Measurements from ENCODE around the gene DVL1.

Gene DVL1

DNA sequence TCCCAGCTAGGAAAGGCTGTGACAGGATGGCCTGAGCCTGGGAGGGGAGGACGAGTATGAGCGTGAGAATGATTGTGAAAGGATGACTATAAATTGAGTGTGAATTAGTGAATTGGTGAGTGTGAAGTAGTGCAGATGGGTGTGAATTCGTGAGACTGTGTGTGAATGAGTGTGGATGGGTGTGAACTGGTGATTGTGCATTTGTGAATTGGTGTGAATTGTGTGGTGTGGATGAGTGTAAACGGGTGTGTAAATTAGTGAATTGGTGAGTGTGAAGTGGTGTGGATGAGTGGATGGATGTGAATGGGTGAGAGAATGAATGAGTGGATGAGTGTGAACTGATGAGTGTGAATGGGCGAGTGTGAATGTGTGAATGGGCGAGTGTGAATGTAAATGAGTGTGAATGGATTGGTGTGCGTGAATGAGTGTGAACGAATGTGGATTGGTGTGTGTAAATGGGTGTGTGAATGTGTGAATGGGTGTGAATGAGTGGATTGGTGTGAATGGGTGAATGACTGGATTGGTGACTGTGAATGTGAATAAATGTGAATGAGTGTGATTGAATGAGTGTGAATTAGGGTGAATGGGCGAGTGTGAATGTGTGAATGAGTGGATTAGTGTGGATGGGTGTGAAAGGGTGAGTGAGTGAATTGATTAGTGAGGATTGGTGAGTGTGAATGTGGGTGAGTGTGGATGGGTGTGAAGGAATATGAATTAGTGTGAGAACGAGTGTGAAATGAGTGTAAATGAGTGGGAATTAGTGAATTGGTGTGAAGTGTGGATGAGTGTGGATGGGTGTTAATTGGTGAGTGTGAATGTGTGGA is 16.9 kb upstream of the DVL1 start:
- Histone ChIP-seq H3K27ac (ENCODE audit: low read depth, low read length) (no peak overlapping the region), H3K4me1 (ENCODE audit: control insufficient read depth in 5 of 5, insufficient read depth in 5 of 5, low read length in 5 of 5) (peaks cover 0 to 13% (median 12%) of the 10 kb centered on the region in 5 donors), H3K36me3 (ENCODE audit: control insufficient read depth in 5 of 5, insufficient read depth in 5 of 5, low read length in 5 of 5) (no peaks in the 10 kb centered on the region)

DNA sequence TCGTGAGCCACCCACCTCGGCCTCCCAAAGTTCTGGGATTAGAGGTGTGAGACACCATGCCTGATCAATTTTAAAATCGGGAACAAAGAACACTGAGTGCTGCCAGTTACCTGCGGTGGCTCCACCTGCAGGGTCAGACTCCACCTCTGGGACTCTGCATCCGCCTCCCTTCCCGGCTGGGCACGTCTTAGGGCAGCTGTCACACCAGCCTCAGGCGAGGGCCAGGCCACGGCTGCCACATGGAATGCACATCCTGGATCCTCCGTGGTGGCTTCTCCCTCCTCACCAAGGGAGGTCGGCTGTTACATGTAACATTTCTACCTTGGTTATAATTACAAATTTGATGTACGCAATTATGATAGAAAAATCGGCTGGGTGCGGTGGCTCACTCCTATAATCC is 15.0 kb upstream of the DVL1 start:
- no peaks in the 10 kb centered on the region for H3K36me3 ChIP-seq (ENCODE audit: control insufficient read depth in 5 of 5, insufficient read depth in 5 of 5, low read length in 5 of 5)
- no peak overlapping the region for H3K9ac ChIP-seq (ENCODE audit: low read length in 5 of 5)
- no peak overlapping the region for H3K27ac ChIP-seq (ENCODE audit: low read depth, low read length)
- H3K9me3 ChIP-seq (ENCODE audit: control insufficient read depth in 5 of 5, low read length in 5 of 5): peaks cover 0 to 10% (median 0%) of the 10 kb centered on the region in 5 donors
- peaks cover 3 to 32% (median 30%) of the 10 kb centered on the region in 5 donors for H3K4me1 ChIP-seq (ENCODE audit: control insufficient read depth in 5 of 5, insufficient read depth in 5 of 5, low read length in 5 of 5)
- no peaks in the 10 kb centered on the region for H3K27me3 ChIP-seq (ENCODE audit: control insufficient read depth in 5 of 5, insufficient read depth in 4 of 5, low read length in 5 of 5)
- H3K4me3 ChIP-seq (ENCODE audit: low read depth in 1 of 5, low read length in 5 of 5): no peak overlapping the region

More for the DNA sequence above, 16.9 kb upstream of the DVL1 start:
- H3K9ac ChIP-seq (ENCODE audit: low read length in 5 of 5): no peak overlapping the region
- H3K9me3 ChIP-seq (ENCODE audit: control insufficient read depth in 5 of 5, low read length in 5 of 5): peaks cover 0 to 10% (median 0%) of the 10 kb centered on the region in 5 donors
- no peaks in the 10 kb centered on the region for H3K27me3 ChIP-seq (ENCODE audit: control insufficient read depth in 5 of 5, insufficient read depth in 4 of 5, low read length in 5 of 5)
- no peak overlapping the region for H3K4me3 ChIP-seq (ENCODE audit: low read depth in 1 of 5, low read length in 5 of 5)

DNA sequence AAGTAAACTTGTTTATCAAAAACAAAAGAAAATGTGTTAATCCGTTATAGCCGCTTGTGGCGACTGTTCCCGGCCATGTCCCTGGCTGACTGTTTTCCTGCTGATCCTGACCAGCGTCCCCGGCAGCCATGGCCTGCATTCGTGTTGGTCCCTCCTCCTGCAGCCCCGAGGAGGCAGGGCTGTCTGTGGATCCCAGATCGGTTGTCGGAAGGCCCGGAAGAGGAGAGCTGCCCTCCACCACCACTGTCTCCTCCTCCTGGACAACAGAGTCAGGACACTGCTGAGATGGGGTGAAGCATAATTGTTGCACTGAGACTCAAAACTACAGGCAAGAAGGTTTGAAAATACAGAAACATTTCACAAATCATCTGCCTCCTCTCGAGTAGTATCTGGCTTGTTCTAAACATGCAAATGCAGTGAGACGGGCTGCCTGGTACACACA is 12.8 kb upstream of the DVL1 start:
- Histone ChIP-seq H3K27me3 (ENCODE audit: control insufficient read depth in 5 of 5, insufficient read depth in 4 of 5, low read length in 5 of 5) (peaks cover 0 to 5% (median 0%) of the 10 kb centered on the region in 5 donors), H3K4me3 (ENCODE audit: low read depth in 1 of 5, low read length in 5 of 5) (peak overlapping the region in 4 of 5 donors; percentile 5 to 42 (median 19)), H3K9ac (ENCODE audit: low read length in 5 of 5) (peak overlapping the region in 2 of 5 donors; percentile 48 to 56), H3K4me1 (ENCODE audit: control insufficient read depth in 5 of 5, insufficient read depth in 5 of 5, low read length in 5 of 5) (peaks cover 3 to 52% (median 48%) of the 10 kb centered on the region in 5 donors), H3K9me3 (ENCODE audit: control insufficient read depth in 5 of 5, low read length in 5 of 5) (peaks cover 0 to 6% (median 0%) of the 10 kb centered on the region in 5 donors), H3K36me3 (ENCODE audit: control insufficient read depth in 5 of 5, insufficient read depth in 5 of 5, low read length in 5 of 5) (no peaks in the 10 kb centered on the region), H3K27ac (ENCODE audit: low read depth, low read length) (peak overlapping the region; percentile 64)

DNA sequence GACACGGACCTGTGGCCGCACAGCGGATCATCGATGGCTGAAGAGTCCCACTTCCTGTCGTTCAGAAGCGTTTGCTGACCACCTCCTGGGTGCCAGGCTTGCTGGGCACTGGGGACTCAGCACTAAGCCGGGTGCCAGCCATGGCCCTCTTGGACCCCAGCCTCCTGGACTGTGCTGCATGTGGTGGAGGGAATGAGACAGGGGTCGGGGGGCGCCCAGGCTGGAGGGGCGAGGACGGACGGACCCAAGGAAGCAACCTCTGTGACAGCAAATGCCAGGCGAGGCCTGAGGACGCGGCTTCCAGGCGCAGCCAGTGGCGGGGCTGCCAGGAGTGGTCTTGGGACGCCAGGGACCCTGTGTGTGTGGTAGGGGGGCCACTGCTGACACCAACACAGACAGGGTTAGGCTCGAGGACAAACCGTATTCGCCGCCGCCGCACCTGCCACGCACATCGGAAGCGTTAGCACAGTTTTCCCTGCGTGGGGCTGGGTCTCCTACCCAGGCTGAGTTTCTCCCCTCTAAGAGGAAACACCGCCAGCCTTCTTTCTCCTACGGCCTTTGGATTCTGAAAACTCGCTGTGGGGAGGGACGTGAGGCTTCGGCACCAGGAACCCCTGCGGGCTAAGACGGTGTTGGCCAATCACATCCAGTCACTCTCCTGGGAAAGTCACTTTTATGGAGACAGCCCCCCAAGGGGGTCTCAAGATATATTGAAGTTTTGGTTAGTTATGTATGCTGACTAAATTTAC is 12.2 kb upstream of the DVL1 start:
- H3K9me3 ChIP-seq (ENCODE audit: control insufficient read depth in 5 of 5, low read length in 5 of 5): no peaks in the 10 kb centered on the region
- H3K27ac ChIP-seq (ENCODE audit: low read depth, low read length): peak overlapping the region; percentile 64
- peaks cover 3 to 57% (median 53%) of the 10 kb centered on the region in 5 donors for H3K4me1 ChIP-seq (ENCODE audit: control insufficient read depth in 5 of 5, insufficient read depth in 5 of 5, low read length in 5 of 5)
- peak overlapping the region; percentile 5 to 42 (median 30) for H3K4me3 ChIP-seq (ENCODE audit: low read depth in 1 of 5, low read length in 5 of 5)
- no peaks in the 10 kb centered on the region for H3K36me3 ChIP-seq (ENCODE audit: control insufficient read depth in 5 of 5, insufficient read depth in 5 of 5, low read length in 5 of 5)
- H3K27me3 ChIP-seq (ENCODE audit: control insufficient read depth in 5 of 5, insufficient read depth in 4 of 5, low read length in 5 of 5): peaks cover 0 to 5% (median 0%) of the 10 kb centered on the region in 5 donors
- peak overlapping the region in 3 of 5 donors; percentile 4 to 56 (median 48) for H3K9ac ChIP-seq (ENCODE audit: low read length in 5 of 5)

DNA sequence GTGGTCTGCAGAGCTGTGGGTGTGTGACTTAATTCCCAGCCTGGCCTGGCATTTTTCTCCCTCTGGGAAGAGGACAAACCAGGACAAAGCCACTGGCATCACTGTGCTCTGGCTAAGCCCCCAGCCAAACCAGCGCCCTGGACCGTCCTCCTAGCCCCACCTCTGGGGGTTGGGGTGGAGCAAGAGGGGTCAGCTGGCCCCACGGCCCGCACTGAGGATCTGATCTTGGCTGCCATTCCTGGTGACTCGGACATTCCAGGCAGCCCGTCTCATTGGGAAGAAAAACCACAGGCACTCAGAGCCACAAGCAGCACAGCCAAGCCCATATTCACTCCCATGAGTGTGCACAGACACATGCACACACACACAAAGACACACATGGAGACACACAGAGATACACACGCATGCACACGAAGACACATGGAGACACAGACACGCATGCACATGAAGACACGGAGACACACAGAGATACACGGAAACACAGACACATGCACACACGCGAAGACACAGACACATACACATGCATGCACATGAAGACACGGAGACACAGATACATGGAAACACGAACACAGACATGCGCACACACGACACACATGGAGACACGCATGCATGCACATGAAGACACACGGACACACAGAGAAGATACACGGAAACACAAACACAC is 11.4 kb upstream of the DVL1 start:
- Histone ChIP-seq H3K4me3 (ENCODE audit: low read depth in 1 of 5, low read length in 5 of 5) (peak overlapping the region in 4 of 5 donors; percentile 0 to 42 (median 22)), H3K27me3 (ENCODE audit: control insufficient read depth in 5 of 5, insufficient read depth in 4 of 5, low read length in 5 of 5) (peaks cover 0 to 5% (median 0%) of the 10 kb centered on the region in 5 donors), H3K36me3 (ENCODE audit: control insufficient read depth in 5 of 5, insufficient read depth in 5 of 5, low read length in 5 of 5) (no peaks in the 10 kb centered on the region), H3K9me3 (ENCODE audit: control insufficient read depth in 5 of 5, low read length in 5 of 5) (no peaks in the 10 kb centered on the region), H3K9ac (ENCODE audit: low read length in 5 of 5) (no peak overlapping the region), H3K4me1 (ENCODE audit: control insufficient read depth in 5 of 5, insufficient read depth in 5 of 5, low read length in 5 of 5) (peaks cover 3 to 58% (median 57%) of the 10 kb centered on the region in 5 donors), H3K27ac (ENCODE audit: low read depth, low read length) (peak overlapping the region; percentile 84)

DNA sequence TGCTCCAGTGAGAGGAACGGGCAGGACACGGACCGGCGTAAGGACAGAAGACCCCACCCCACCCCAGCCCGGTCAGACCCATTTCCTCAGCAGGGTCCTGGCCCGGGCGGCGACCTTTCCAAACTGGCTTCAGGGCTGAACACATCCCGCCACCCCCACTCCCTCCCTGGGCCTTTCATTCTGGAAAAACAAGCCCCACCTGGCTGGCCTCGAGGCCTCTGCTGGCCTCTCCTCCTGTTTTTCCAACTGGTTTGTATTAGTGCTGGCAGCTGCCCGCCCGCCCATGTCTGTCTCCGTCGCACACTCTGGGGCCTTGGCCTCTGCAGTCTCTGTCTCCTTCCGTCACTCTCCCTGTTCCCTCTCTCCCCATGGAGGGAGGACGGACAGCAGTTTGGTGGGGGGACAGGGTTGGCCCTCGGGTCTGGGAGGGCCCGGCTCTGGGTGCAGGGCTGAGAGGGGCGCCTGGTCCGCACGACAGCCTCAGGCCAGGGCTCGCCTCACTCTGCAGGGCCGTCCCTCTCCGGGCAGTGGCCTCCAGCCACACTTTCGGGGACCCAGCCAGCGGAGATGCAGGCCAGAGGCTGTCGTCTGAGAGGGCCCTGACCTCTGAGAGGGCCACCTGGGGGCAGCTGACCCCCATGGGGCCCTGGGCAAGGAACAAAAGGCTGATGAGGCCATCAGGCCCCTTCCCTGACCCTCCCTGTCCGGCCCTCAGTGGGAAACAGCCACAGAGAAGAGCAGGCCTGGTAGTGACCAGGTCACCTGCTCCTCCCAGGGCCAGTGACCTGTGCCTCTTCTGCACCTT is 10.6 kb upstream of the DVL1 start:
- Histone ChIP-seq H3K4me1 (ENCODE audit: control insufficient read depth in 5 of 5, insufficient read depth in 5 of 5, low read length in 5 of 5) (peaks cover 3 to 61% (median 58%) of the 10 kb centered on the region in 5 donors), H3K9ac (ENCODE audit: low read length in 5 of 5) (peak overlapping the region in 2 of 5 donors; percentile 6 to 16), H3K9me3 (ENCODE audit: control insufficient read depth in 5 of 5, low read length in 5 of 5) (no peaks in the 10 kb centered on the region), H3K27ac (ENCODE audit: low read depth, low read length) (peak overlapping the region; percentile 84), H3K27me3 (ENCODE audit: control insufficient read depth in 5 of 5, insufficient read depth in 4 of 5, low read length in 5 of 5) (peaks cover 0 to 5% (median 0%) of the 10 kb centered on the region in 5 donors), H3K4me3 (ENCODE audit: low read depth in 1 of 5, low read length in 5 of 5) (peak overlapping the region in 3 of 5 donors; percentile 6 to 42 (median 8)), H3K36me3 (ENCODE audit: control insufficient read depth in 5 of 5, insufficient read depth in 5 of 5, low read length in 5 of 5) (peaks cover 0 to under 1% (median 0%) of the 10 kb centered on the region in 5 donors)

DNA sequence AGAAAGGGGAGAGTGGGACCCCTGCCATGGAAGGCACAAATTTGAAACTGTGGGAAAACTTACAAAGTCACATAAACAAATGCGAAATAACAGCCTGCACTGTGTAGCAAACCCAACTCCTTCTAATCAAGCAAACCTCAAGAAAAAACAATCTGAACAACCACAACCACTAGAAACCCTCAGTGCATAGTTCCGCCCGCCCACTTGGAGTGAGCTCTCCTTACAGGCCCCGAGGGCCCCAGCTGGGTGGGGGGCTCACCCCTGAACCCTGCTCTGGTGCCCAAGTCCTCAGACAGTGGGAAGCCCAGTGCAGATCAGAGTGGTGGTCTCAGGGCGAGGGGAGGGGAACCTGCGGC is 10.1 kb upstream of the DVL1 start:
- Histone ChIP-seq H3K27me3 (ENCODE audit: control insufficient read depth in 5 of 5, insufficient read depth in 4 of 5, low read length in 5 of 5) (peaks cover 0 to 6% (median 0%) of the 10 kb centered on the region in 5 donors), H3K27ac (ENCODE audit: low read depth, low read length) (peak overlapping the region; percentile 84), H3K4me1 (ENCODE audit: control insufficient read depth in 5 of 5, insufficient read depth in 5 of 5, low read length in 5 of 5) (peaks cover 3 to 66% (median 64%) of the 10 kb centered on the region in 5 donors), H3K9me3 (ENCODE audit: control insufficient read depth in 5 of 5, low read length in 5 of 5) (no peaks in the 10 kb centered on the region), H3K9ac (ENCODE audit: low read length in 5 of 5) (peak overlapping the region in 3 of 5 donors; percentile 16 to 84 (median 74)), H3K36me3 (ENCODE audit: control insufficient read depth in 5 of 5, insufficient read depth in 5 of 5, low read length in 5 of 5) (peaks cover 0 to 5% (median 2%) of the 10 kb centered on the region in 5 donors), H3K4me3 (ENCODE audit: low read depth in 1 of 5, low read length in 5 of 5) (peak overlapping the region in 4 of 5 donors; percentile 6 to 75 (median 32))

DNA sequence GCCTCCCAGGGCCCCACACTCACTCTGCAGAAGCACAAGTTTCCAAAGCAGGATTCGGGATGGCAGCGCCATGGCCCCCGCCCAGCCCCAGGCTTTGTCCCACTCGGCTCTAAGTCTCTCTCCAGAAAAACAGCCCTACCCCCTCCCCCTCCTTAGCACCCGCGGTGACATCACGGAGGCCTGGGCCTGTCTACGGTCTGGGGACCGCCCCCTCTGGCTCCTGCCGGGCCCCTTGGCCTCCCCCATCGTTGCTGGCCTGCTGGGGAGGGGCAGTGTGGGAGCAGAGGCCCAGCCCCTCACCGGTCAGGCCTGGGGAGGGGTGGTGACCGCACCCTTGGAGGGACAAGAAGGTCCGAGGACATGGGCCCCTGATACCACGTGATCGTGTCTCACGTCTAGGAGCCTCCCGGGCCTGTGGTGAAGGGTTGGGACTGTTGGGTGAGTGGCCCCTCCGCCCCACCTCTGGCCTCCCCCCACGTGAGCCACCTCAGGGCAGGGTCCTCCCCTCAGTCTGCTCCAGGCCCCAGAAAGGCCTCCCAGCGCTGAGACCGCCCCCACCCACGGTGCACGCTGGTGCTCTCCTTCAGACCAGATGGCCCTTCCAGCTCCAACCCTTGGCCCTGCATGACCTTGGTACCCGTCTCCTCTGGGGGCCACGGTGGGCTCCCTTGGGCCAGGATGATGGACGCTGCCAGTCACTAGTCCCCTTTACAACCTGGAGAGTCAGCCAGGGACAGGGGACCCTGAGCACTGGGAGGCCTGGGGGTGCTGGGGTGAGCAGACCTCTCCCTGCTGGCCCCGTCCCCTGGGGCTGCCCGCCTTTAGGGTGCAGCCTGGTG is 9.4 kb upstream of the DVL1 start, which contains the start of gene MXRA8:
Gene MXRA8 (minus strand): TSS at position 123 of the 839 bp plus-strand sequence. CDS start 51 bp downstream, at position 72.
- H3K4me1 ChIP-seq (ENCODE audit: control insufficient read depth in 5 of 5, insufficient read depth in 5 of 5, low read length in 5 of 5): peaks cover 3 to 72% (median 69%) of the 10 kb centered on the region in 5 donors
- H3K4me3 ChIP-seq (ENCODE audit: low read depth in 1 of 5, low read length in 5 of 5): peak within 1 kb of the TSS; percentile 56 to 84 (median 75)
- H3K36me3 ChIP-seq (ENCODE audit: control insufficient read depth in 5 of 5, insufficient read depth in 5 of 5, low read length in 5 of 5): peaks cover 0 to 9% (median 7%) of the 10 kb centered on the region in 5 donors
- no peaks in the 10 kb centered on the region for H3K9me3 ChIP-seq (ENCODE audit: control insufficient read depth in 5 of 5, low read length in 5 of 5)
- peak within 1 kb of the TSS; percentile 84 for H3K27ac ChIP-seq (ENCODE audit: low read depth, low read length)
- peaks cover 0 to 12% (median 0%) of the 10 kb centered on the region in 5 donors for H3K27me3 ChIP-seq (ENCODE audit: control insufficient read depth in 5 of 5, insufficient read depth in 4 of 5, low read length in 5 of 5)
- peak within 1 kb of the TSS; percentile 48 to 84 (median 74) for H3K9ac ChIP-seq (ENCODE audit: low read length in 5 of 5)

Data from subcutaneous abdominal adipose tissue (tissue), 5 donors.